ENCODE results near the gene BGN. TPM values are rescaled to one million over a fixed set of nuclear protein-coding genes. Genes with fewer than 3 reads are reported as not detected.

Gene BGN
- polyA plus RNA-seq, 3 donors, result not detected

- Histone ChIP-seq H3K27ac (ENCODE audit: low read depth in 1 of 2, low read length in 2 of 2) (no peak overlapping the region), H3K9me3 (replicated peaks in 1 of 2; ENCODE audit: control insufficient read depth in 1 of 2, insufficient read depth in 1 of 2, low read length in 2 of 2) (no peaks in the 10 kb centered on the region), H3K27me3 (ENCODE audit: control insufficient read depth in 2 of 2, insufficient read depth in 2 of 2, low read length in 2 of 2) (no peaks in the 10 kb centered on the region), H3K4me1 (ENCODE audit: control insufficient read depth in 1 of 2, insufficient read depth in 2 of 2, low read length in 2 of 2) (no peaks in the 10 kb centered on the region), H3K36me3 (replicated peaks in 1 of 2; ENCODE audit: control insufficient read depth in 1 of 2, insufficient read depth in 2 of 2, low read length in 2 of 2) (peaks cover 29 to 33% of the 10 kb centered on the region in 2 donors), H3K9ac (ENCODE audit: insufficient read depth, low read length, poor library complexity, severe bottlenecking) (no peak overlapping the region), H4K20me1 (ENCODE audit: insufficient read depth, low read length) (no peaks in the 10 kb centered on the region), H3K4me3 (replicated peaks in 1 of 3; ENCODE audit: low read depth in 2 of 3, low read length in 3 of 3) (no peak overlapping the region), H2AFZ (ENCODE audit: insufficient read depth, low read depth, low read length, poor library complexity, severe bottlenecking) (no peak overlapping the region), H3K4me2 (replicated peaks; ENCODE audit: extremely low read depth, low read length, poor library complexity, severe bottlenecking) (no peak overlapping the region), H3K79me2 (ENCODE audit: insufficient read depth, low read length) (no peaks in the 10 kb centered on the region)
- Mint-ChIP-seq H3K27me3 (ENCODE audit: low read depth in 3 of 3) (peaks cover 0 to 8% (median 0%) of the 10 kb centered on the region in 3 donors), H3K4me1 (no peaks in the 10 kb centered on the region), H3K36me3 (peaks cover 18 to 31% of the 10 kb centered on the region in 2 donors), H3K27ac (peak overlapping the region in 2 of 7 donors; percentile 4 to 55), H3K4me3 (no peak overlapping the region), H3K9me3 (no peaks in the 10 kb centered on the region)
- no peak for TF ChIP-seq CTCF (IDR thresholded peaks at IDR 0.05)
- no peak for DNase-seq
- intact Hi-C loops (cut with micrococcal nuclease), result no loop called here
- 96% methylated on average over 6 of the region's 15 CpGs for WGBS (ENCODE audit: insufficient coverage)
Measured at GRCh38 chrX:153449368-153450113, 45.2 kb upstream of the BGN start.

- Mint-ChIP-seq H3K36me3 (peaks cover 22 to 38% of the 10 kb centered on the region in 2 donors), H3K27me3 (ENCODE audit: low read depth in 3 of 3) (peaks cover 0 to 8% (median 0%) of the 10 kb centered on the region in 3 donors), H3K4me3 (no peak overlapping the region), H3K27ac (no peak overlapping the region), H3K9me3 (no peaks in the 10 kb centered on the region), H3K4me1 (no peaks in the 10 kb centered on the region)
- no peak for DNase-seq
- no peaks in the 10 kb centered on the region for H3K79me2 ChIP-seq (ENCODE audit: insufficient read depth, low read length)
- 98% methylated on average over 9 of the region's 26 CpGs for WGBS (ENCODE audit: insufficient coverage)
- no peak for TF ChIP-seq CTCF (IDR thresholded peaks at IDR 0.05)
- no peak overlapping the region for H3K9ac ChIP-seq (ENCODE audit: insufficient read depth, low read length, poor library complexity, severe bottlenecking)
- no peak overlapping the region for H2AFZ ChIP-seq (ENCODE audit: insufficient read depth, low read depth, low read length, poor library complexity, severe bottlenecking)
- no peaks in the 10 kb centered on the region for H3K9me3 ChIP-seq (replicated peaks in 1 of 2; ENCODE audit: control insufficient read depth in 1 of 2, insufficient read depth in 1 of 2, low read length in 2 of 2)
- H3K27me3 ChIP-seq (ENCODE audit: control insufficient read depth in 2 of 2, insufficient read depth in 2 of 2, low read length in 2 of 2), result no peaks in the 10 kb centered on the region
- peaks cover 36 to 41% of the 10 kb centered on the region in 2 donors for H3K36me3 ChIP-seq (replicated peaks in 1 of 2; ENCODE audit: control insufficient read depth in 1 of 2, insufficient read depth in 2 of 2, low read length in 2 of 2)
- intact Hi-C loops (cut with micrococcal nuclease), result no loop called here
- no peak overlapping the region for H3K4me3 ChIP-seq (replicated peaks in 1 of 3; ENCODE audit: low read depth in 2 of 3, low read length in 3 of 3)
- H4K20me1 ChIP-seq (ENCODE audit: insufficient read depth, low read length), result no peaks in the 10 kb centered on the region
- no peak overlapping the region for H3K4me2 ChIP-seq (replicated peaks; ENCODE audit: extremely low read depth, low read length, poor library complexity, severe bottlenecking)
- H3K27ac ChIP-seq (ENCODE audit: low read depth in 1 of 2, low read length in 2 of 2), result no peak overlapping the region
- no peaks in the 10 kb centered on the region for H3K4me1 ChIP-seq (ENCODE audit: control insufficient read depth in 1 of 2, insufficient read depth in 2 of 2, low read length in 2 of 2)
Measured at GRCh38 chrX:153450114-153450948, 44.4 kb upstream of the BGN start.

Data from CD14-positive monocyte (primary cell).